GM23338 (cell line): ENCODE measurements around the gene CD33. TPM values are rescaled to one million over a fixed set of nuclear protein-coding genes. Genes with fewer than 3 reads are reported as not detected.

Experiments used
- ATAC-seq: fragments of 200-7000 bp; cut with Tn5 transposase; 3 replicates; pipeline ENCODE4 v1.9.1; 2020
- DNase-seq: peaks from one replicate; pipeline ENCODE4 v3.0.0-alpha.2; 2015; ENCODE audit warnings: low spot score
- H2AFZ ChIP-seq: fragments of 200-600 bp; sonication (generic); 2 replicates; pipeline ENCODE4 v1.8.0; 2016; ENCODE audit warnings: antibody characterized with exemption, mild to moderate bottlenecking, moderate library complexity
- H3F3A ChIP-seq: fragments of 200-600 bp; sonication (generic); replicated peaks from 2 replicates; pipeline ENCODE4 v1.8.0; 2017; ENCODE audit warnings: antibody characterized with exemption, mixed run types, low read depth
- H3K27ac ChIP-seq: fragments of 200-600 bp; sonication (generic); 2 replicates; pipeline ENCODE4 v1.6.1; 2016; ENCODE audit warnings: low read depth
- H3K27me3 ChIP-seq: fragments of 200-600 bp; sonication (generic); 2 replicates; pipeline ENCODE4 v1.8.0; 2016; ENCODE audit warnings: mild to moderate bottlenecking, mixed run types, moderate library complexity; ENCODE audit not compliant: insufficient read depth
- H3K36me3 ChIP-seq: fragments of 200-600 bp; sonication (generic); 2 replicates; pipeline ENCODE4 v1.8.0; 2016; ENCODE audit warnings: mild to moderate bottlenecking; ENCODE audit not compliant: insufficient read depth
- H3K4me1 ChIP-seq: fragments of 200-600 bp; sonication (generic); 2 replicates; pipeline ENCODE4 v1.8.0; 2016; ENCODE audit warnings: mild to moderate bottlenecking, moderate library complexity; ENCODE audit not compliant: insufficient read depth
- H3K4me2 ChIP-seq: fragments of 200-600 bp; sonication (generic); 2 replicates; pipeline ENCODE4 v1.7.1; 2017; ENCODE audit warnings: mixed run types
- H3K4me3 ChIP-seq: fragments of 200-600 bp; sonication (generic); 2 replicates; pipeline ENCODE4 v1.6.1; 2016; ENCODE audit warnings: mixed run types
- H3K79me2 ChIP-seq: fragments of 200-600 bp; sonication (generic); replicated peaks from 2 replicates; pipeline ENCODE4 v1.8.0; 2017; ENCODE audit warnings: mild to moderate bottlenecking; ENCODE audit not compliant: insufficient read depth
- H3K9me2 ChIP-seq: fragments of 200-600 bp; sonication (generic); 2 replicates; pipeline ENCODE4 v1.8.0; 2017; ENCODE audit not compliant: insufficient read depth
- H4K20me1 ChIP-seq: fragments of 200-600 bp; sonication (generic); replicated peaks from 2 replicates; pipeline ENCODE4 v1.8.0; 2017; ENCODE audit warnings: mild to moderate bottlenecking; ENCODE audit not compliant: insufficient read depth
- H3K27ac Mint-ChIP-seq: 2 replicates; pipeline ENCODE4 v1.8.0; 2020; ENCODE audit warnings: inconsistent platforms, mild to moderate bottlenecking, moderate library complexity, mixed read lengths
- H3K27me3 Mint-ChIP-seq: 3 replicates; pipeline ENCODE4 v1.8.0; 2022; ENCODE audit warnings: low read depth, mild to moderate bottlenecking, moderate library complexity, mixed read lengths, inconsistent platforms; ENCODE audit not compliant: insufficient read depth, poor library complexity
- H3K36me3 Mint-ChIP-seq: 3 replicates; pipeline ENCODE4 v1.8.0; 2021; ENCODE audit warnings: low read depth, mild to moderate bottlenecking, inconsistent platforms, moderate library complexity, mixed read lengths
- H3K4me1 Mint-ChIP-seq: 3 replicates; pipeline ENCODE4 v1.8.0; 2020; ENCODE audit warnings: mild to moderate bottlenecking, inconsistent platforms, mixed read lengths
- H3K4me3 Mint-ChIP-seq: 3 replicates; pipeline ENCODE4 v1.8.0; 2021; ENCODE audit warnings: moderate library complexity, mild to moderate bottlenecking, inconsistent platforms, mixed read lengths
- H3K9me3 Mint-ChIP-seq: 3 replicates; pipeline ENCODE4 v1.8.0; 2020; ENCODE audit warnings: moderate library complexity, mild to moderate bottlenecking, inconsistent platforms, mixed read lengths
- EZH2phosphoT487 ChIP-seq: fragments of 200-600 bp; sonication (generic); IDR thresholded peaks from one replicate; pipeline ENCODE4 v1.8.1; 2018; ENCODE audit warnings: antibody characterized with exemption; ENCODE audit not compliant: unreplicated experiment
- NANOG ChIP-seq: IDR thresholded peaks from 2 replicates; pipeline ENCODE4 v1.6.1; 2016; ENCODE audit warnings: antibody characterized with exemption, borderline replicate concordance
- STAT1 ChIP-seq: IDR thresholded peaks from one replicate; pipeline ENCODE4 v1.6.1; 2016; ENCODE audit warnings: antibody characterized with exemption; ENCODE audit not compliant: unreplicated experiment
- polyA plus RNA-seq: library from polyadenylated mRNA; unstranded; fragments of >200 nt; fragmentation: Nextera tagmentation; extraction: Ambion mirVana; gene quantifications from 2 replicates; pipeline ENCODE4 v1.2.1, GENCODE V29; 2016
- total RNA-seq: library from RNA; depleted of rRNA; stranded (reverse); fragments of >200 nt; shearing (Covaris generic); gene quantifications from 2 replicates; pipeline ENCODE4 v1.2.3, GENCODE V29; 2014
- TF ChIP-seq, protein P1 (sequence below): IDR thresholded peaks from one replicate; pipeline ENCODE4 v1.6.1; 2018; ENCODE audit warnings: antibody characterized with exemption; ENCODE audit not compliant: unreplicated experiment
- TF ChIP-seq, protein P2 (sequence below), 2 experiments: fragments of 200-600 bp in 1 of 2; sonication (generic) in 1 of 2; conservative IDR thresholded peaks; 2 replicates each; pipeline versions ENCODE4 v1.5.1 to v1.6.1; 2016 to 2017; ENCODE audit warnings: antibody characterized with exemption in 2 of 2, low read depth in 2 of 2, mild to moderate bottlenecking in 2 of 2, moderate library complexity in 1 of 2
- TF ChIP-seq, protein P3 (sequence below): IDR thresholded peaks from 2 replicates; pipeline ENCODE4 v1.6.1; 2016; ENCODE audit warnings: antibody characterized with exemption

Gene CD33
- total and polyA plus RNA-seq, 2 experiments from 2014 or later, result 0.45 TPM; not detected in 1

DNA sequence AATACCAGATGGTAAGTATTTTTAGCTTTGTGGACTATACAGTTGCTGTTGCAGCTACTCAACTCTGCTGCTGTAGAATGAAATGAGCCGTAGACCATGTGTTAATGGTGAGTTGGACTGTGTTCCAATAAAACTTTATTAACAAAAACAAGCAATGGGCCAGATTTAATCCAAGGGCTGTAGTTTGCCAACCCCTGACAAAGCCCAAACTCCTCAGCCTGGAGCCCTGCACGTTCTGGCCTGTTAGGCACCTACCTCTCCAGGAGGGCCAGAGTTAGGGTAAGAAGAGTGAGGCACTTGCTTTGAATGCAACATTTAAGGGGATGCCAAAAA lies 36.7 kb upstream of the CD33 start (continued):
- TF ChIP-seq, protein P1, sequence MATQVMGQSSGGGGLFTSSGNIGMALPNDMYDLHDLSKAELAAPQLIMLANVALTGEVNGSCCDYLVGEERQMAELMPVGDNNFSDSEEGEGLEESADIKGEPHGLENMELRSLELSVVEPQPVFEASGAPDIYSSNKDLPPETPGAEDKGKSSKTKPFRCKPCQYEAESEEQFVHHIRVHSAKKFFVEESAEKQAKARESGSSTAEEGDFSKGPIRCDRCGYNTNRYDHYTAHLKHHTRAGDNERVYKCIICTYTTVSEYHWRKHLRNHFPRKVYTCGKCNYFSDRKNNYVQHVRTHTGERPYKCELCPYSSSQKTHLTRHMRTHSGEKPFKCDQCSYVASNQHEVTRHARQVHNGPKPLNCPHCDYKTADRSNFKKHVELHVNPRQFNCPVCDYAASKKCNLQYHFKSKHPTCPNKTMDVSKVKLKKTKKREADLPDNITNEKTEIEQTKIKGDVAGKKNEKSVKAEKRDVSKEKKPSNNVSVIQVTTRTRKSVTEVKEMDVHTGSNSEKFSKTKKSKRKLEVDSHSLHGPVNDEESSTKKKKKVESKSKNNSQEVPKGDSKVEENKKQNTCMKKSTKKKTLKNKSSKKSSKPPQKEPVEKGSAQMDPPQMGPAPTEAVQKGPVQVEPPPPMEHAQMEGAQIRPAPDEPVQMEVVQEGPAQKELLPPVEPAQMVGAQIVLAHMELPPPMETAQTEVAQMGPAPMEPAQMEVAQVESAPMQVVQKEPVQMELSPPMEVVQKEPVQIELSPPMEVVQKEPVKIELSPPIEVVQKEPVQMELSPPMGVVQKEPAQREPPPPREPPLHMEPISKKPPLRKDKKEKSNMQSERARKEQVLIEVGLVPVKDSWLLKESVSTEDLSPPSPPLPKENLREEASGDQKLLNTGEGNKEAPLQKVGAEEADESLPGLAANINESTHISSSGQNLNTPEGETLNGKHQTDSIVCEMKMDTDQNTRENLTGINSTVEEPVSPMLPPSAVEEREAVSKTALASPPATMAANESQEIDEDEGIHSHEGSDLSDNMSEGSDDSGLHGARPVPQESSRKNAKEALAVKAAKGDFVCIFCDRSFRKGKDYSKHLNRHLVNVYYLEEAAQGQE, result no peak
- TF ChIP-seq, protein P2, sequence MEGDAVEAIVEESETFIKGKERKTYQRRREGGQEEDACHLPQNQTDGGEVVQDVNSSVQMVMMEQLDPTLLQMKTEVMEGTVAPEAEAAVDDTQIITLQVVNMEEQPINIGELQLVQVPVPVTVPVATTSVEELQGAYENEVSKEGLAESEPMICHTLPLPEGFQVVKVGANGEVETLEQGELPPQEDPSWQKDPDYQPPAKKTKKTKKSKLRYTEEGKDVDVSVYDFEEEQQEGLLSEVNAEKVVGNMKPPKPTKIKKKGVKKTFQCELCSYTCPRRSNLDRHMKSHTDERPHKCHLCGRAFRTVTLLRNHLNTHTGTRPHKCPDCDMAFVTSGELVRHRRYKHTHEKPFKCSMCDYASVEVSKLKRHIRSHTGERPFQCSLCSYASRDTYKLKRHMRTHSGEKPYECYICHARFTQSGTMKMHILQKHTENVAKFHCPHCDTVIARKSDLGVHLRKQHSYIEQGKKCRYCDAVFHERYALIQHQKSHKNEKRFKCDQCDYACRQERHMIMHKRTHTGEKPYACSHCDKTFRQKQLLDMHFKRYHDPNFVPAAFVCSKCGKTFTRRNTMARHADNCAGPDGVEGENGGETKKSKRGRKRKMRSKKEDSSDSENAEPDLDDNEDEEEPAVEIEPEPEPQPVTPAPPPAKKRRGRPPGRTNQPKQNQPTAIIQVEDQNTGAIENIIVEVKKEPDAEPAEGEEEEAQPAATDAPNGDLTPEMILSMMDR (conservative IDR thresholded peaks at IDR 0.05; ENCODE audit: low read depth in 2 of 2), result no peak

DNA sequence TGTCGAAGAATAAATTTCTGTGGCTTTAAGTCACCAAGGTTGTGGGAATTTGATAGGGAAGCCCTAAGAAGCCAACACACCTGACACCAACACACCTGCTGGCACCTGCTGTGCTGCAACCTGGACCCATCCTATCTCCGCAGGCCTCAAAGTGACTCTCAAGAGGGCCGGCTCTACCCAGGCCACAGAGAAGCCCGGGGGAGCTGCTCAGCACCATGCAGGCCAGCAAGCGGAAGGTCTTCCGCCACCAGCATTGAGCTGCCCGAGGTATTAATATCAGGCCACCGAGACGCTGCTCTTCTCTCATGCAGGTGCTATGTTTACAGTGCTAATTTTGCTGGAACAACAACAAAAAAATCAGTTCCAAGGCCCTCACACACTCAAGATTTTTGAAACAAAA lies 32.2 kb upstream of the CD33 start:
- H3K4me3 ChIP-seq, result no peak overlapping the region

More for the DNA sequence above, 32.2 kb upstream of the CD33 start:
- no peaks in the 10 kb centered on the region for H4K20me1 ChIP-seq
- H3K4me2 ChIP-seq, result no peak overlapping the region
- Mint-ChIP-seq H3K4me3 (no peak overlapping the region), H3K9me3 (peaks cover 34% of the 10 kb centered on the region), H3K27ac (no peak overlapping the region), H3K27me3 (no peaks in the 10 kb centered on the region), H3K4me1 (no peaks in the 10 kb centered on the region), H3K36me3 (no peaks in the 10 kb centered on the region)
- H3K79me2 ChIP-seq, result no peaks in the 10 kb centered on the region
- DNase-seq, result no peak
- no peaks in the 10 kb centered on the region for H3K4me1 ChIP-seq
- H3K27me3 ChIP-seq, result no peaks in the 10 kb centered on the region
- peak; percentile 32; the same call in 2 of the 3 replicates for ATAC-seq
- no peaks in the 10 kb centered on the region for H3F3A ChIP-seq
- H3K9me2 ChIP-seq, result peaks cover 2% of the 10 kb centered on the region; the same call in 1 of the 2 replicates
- H3K27ac ChIP-seq, result no peak overlapping the region
- H2AFZ ChIP-seq, result no peak overlapping the region
- TF ChIP-seq, protein P1, result no peak
- TF ChIP-seq EZH2phosphoT487 (no peak), STAT1 (no peak), NANOG (no peak)
- TF ChIP-seq, protein P3, sequence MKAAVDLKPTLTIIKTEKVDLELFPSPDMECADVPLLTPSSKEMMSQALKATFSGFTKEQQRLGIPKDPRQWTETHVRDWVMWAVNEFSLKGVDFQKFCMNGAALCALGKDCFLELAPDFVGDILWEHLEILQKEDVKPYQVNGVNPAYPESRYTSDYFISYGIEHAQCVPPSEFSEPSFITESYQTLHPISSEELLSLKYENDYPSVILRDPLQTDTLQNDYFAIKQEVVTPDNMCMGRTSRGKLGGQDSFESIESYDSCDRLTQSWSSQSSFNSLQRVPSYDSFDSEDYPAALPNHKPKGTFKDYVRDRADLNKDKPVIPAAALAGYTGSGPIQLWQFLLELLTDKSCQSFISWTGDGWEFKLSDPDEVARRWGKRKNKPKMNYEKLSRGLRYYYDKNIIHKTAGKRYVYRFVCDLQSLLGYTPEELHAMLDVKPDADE, result no peak
- no peaks in the 10 kb centered on the region for H3K36me3 ChIP-seq
